Hepatocyte (in vitro differentiated cells): ENCODE data around the gene TCF12.

Source experiments
- CTCF ChIP-seq: fragments of 200-600 bp; sonication (generic); IDR thresholded peaks from 2 replicates; pipeline ENCODE4 v1.5.1; 2016; ENCODE audit warnings: antibody characterized with exemption, mild to moderate bottlenecking; ENCODE audit not compliant: poor library complexity
- EZH2 ChIP-seq: fragments of 200-600 bp; sonication (generic); IDR thresholded peaks from 2 replicates; pipeline ENCODE4 v1.6.1; 2016; ENCODE audit warnings: antibody characterized with exemption, mild to moderate bottlenecking, borderline replicate concordance

GRCh38 chr15:57319919-57320560 lies 401.6 kb downstream of the TCF12 start:
- TF ChIP-seq CTCF (no peak), EZH2 (no peak)
